NCI-H2196 treated with DMSO at 0.1 percent for 48 hours (cell line): Measurements from ENCODE around the gene HGFAC.

Source experiments
- DNase-seq: peaks from one replicate; lab custom pipeline; 2025; ENCODE audit not compliant: unreplicated experiment; lab: John Stamatoyannopoulos, UW

The HGFAC gene

DNA sequence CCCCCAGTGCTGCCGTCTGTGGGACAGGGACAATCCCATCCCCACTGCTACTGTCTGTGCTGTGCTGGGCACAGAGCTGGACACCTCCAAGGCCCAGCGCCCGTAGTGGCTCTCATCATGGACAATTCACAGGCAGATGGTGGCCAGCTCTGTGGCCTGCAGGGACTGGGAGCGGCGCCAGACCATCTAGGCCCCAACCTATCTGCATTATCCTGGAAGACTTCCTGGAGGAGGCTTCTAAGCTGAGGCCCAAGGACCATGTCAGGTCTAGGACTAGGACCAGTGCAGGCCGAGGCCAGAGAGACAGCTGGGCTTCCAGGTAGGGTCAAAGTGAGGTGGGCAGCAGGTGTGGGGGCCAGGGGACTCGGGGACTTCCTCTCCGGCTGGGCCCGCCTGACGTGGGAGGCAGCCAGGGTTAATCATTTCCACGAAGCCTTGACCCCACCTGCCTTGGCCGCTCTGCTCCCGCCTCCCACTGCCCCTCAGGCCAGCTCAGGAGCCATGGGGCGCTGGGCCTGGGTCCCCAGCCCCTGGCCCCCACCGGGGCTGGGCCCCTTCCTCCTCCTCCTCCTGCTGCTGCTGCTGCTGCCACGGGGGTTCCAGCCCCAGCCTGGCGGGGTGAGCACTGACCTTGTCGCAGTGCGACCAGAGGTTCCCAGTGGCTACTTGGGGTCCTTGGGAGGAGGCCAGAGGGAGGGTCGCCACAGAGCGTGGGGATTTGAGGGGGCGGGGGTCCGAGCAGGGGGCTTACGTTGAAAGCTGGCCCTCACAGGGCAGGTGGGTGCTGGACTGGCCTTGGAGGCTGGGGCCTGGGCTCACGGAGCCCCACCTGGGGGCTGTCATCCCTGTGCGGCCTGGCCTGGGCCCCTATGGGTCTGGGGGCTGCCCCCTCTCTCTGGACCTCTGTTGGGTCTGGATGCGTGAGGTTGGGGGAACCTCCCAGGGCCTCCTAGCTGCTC, at the start of gene HGFAC:
Gene HGFAC, plus strand, starts transcription at position 468 of the 959 bp plus-strand sequence. Its CDS starts 34 bp downstream, at position 502.
- DNase-seq: no peak

DNA sequence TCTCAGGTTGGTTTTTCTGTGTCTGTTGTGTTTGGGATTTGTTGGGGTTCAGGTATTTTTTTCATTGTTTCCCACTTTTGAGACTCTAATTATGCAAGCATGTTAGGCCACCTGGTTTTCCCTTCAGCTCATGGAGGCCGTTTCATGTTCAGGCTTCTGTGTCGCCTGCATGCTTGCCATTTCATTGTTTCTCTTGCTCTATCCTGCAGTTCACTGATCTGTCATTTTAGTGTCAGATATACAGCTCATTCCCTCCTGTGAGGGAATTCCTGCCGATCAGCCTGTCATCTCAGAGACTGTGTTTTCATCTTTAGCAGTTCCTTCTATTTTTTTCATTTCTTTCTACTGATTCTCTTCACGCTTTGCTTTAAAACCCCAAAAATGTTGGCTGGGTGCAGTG, 49.4 kb upstream of the HGFAC start:
- no peak for DNase-seq

DNA sequence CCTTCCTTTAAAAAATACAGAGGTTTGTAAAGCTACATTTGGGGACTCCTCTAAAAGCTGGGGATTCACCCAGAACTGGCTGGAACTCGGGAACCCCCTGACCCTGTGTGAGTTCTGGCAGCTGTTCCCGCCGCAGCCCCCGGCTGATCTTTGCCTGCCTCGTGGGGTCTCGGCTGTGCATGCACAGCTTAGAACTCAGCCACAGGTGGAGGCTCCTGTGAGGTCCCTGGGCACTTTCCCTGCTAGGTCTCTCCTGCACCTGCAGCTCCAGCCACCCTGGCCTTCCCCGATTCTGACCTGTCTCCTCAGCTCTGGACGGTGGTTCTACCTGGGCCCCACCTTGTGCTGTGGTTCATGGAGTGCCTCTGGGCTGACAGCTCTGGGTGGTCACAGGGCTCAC, 48.6 kb upstream of the HGFAC start:
- DNase-seq: no peak

DNA sequence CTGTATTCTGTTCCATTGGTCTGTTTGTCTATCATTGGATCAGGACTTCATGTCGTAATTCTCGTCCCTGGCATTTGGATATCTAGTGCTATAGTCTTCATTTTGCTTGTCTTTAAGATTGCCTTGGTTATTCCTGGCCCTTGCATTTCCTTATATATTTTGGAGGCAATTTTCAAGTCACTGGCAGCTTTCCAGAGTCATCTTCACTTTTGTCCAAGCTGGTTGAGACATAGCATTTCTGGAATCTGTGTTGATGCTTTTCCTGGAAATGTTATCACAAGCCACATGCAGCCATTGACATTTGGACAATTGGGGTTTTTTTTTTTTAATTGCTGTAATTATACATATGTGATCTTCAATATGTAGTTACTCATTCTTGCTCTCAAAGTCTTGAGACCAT, 45.2 kb upstream of the HGFAC start:
- no peak for DNase-seq

DNA sequence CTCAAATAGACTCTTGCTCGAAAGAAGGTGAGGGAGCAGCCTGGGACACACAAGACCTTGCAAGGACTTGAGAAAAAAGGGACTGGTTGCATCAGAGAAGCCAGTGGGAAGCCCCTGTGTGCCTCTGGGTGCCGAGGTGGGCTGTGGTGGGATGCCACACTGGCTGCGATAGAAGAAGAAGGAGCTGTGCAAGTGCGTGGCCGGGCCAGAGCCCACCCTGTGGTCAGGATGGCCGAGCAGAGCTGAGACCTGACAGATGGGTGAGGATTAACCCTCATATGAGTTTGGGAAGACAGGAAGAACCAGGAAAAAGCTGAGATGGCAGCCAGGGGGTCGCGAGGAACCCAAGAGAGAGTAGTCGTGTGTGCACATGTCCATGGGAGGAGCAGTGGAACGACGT, 44.6 kb upstream of the HGFAC start:
- DNase-seq: no peak

DNA sequence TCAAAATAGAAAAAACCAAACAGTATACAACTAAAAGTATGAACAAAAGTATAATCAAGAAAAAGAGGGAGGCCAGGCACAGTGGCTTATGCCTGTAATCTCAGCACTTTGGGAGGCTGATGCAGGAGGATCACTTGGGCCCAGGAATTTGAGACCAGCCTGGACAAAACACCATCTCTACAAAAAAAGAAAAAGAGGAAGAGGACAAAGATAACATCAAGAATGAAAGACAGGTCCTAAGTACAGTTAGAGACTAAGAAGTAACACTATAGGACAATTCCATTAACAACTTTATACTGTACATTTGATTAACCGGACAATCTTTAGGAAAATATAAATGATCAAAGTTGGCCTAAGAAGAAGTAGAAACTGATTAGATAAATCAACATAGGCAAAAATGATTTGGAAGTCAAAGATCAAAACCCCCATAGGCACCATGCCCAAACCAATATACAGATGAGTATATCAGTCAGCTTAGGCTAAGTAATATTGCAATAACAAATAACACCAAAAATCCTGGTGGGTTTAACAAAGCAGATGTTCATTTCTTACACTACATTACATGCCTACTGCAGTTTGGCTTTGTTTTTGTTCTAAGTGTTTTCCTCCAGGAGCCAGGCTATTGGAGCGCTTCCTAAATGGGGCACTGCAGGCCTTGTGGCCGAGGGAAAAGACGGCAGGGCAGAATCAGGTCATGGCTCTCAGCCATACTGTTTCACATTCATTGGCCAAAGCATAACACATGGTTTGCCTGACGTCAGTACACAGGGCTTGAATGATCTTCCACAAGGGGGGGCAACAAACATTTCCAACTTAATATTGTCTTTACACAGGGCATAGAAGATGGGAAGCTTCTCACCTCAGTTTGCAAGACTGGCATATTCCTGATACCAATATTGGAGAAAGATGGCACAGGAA, 42.2 kb upstream of the HGFAC start:
- no peak for DNase-seq

DNA sequence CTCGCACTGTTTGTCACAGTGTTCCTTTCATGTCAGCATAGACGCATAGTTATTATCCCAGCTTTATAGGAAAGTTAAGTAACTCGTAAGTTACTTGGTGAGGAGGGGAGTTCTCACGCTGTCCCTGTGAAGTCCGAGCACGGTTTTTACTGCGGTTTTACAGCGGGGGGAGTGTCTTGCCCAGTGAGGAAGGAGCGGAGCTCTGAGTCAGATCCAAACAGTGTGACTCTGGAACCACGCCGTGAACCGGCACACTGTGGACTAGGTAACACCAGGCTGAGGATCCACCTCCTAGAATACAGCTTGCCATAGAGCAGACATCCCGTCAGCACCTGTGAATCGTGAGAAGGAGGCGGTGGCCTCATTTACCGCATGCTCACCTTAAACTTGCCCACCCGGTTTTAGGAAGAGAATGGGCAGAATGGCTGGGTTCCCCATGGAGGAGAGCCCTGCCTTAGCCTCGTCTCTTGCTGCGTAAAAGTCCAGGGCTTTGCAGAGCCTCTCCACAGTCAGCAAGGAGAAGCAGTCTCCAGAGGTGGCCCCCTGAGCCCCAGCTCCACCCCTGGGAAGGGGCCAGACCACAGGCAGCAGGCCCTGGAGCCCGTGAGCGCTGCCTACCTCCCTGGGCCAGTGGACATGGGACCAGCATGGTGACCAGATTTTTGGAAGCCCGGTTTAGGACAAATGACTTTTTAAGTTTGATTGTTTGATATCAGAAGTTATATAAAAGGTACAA, 40.2 kb upstream of the HGFAC start:
- no peak for DNase-seq

DNA sequence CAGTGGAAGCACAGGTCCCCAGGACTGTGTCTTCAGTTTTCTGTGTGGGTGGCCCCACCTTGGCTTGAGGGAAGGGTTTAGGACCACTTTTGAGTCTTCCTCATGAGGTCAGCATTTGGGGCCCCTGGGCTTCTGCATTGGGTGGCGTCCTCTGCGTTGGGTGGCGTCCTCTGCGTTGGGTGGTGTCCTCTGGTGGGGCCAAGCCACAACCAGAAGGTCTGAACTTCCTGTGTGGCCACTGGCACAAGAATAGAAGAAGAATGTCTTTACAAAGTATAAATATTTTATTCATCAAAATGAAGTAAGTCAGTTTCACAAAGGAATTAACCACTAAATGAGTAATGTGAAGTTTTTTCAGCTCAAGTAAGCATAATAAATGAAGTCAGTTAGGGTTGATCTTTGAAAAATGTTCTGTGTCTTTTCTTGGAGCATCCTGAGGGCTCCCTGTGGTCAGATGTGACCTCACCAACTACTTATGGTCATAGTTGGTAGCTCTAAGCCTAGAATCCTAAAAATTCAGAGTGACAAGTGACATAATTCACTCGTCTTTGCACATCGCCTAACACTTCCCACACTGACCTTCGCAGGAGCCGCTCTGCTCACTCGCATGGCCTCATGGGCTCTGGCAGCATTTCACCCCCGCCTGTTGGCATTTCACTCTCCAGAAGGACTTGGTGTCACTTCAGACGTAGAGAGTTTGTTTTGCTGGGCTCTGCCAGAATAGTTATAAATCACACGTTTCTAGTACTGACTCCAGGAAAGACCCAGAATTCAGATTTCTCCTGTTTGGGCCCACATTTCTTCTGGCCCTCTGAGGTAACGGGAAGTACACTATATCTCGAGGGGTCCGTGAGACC, 39.0 kb upstream of the HGFAC start:
- DNase-seq: no peak

DNA sequence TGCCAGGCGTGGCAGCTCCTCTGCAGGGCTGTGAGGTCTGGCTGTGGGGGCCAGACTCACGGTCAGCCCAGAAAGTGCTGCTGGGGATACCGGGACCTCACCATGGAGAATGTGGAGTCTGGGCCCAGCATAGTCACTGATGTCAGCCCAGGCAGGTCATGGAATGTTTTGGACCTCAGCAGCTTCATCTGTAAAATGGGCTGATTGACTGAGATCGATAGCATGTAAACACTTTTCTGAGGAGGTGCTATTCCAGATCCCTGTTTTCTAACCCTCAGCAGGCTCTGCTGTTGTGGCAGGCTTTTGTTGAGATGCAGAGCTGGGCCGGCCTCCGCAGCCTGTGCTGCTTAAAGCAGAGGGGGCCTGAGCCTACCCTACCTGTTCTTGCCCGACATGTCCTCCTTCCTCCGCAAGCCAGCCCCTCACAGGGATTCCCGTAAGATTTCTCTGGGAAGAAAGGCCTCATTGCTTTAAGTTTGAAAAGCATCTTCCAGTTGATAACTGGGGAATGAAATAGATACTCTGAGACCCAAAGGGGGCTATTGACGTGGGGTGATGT, 38.3 kb upstream of the HGFAC start:
- no peak for DNase-seq

DNA sequence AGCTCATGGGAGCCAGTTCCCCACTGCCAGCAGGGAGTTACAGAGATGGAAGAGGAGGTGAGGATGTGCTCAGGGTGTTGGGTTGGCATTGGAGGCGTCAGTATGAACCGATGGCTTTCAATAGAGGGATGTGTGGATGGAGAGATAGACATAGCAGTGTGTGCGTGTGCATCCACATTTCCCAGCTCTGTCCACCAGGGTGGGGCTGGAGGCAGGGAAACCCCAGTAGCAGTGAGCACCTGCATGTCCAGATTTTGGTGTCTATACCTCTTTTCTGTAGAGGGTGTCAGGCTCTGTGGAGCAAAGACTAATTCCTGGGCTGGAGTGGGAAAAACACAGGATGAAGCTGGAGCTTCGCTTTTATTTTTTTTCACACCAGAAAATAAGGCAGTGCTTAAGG, 37.2 kb upstream of the HGFAC start:
- DNase-seq: no peak

DNA sequence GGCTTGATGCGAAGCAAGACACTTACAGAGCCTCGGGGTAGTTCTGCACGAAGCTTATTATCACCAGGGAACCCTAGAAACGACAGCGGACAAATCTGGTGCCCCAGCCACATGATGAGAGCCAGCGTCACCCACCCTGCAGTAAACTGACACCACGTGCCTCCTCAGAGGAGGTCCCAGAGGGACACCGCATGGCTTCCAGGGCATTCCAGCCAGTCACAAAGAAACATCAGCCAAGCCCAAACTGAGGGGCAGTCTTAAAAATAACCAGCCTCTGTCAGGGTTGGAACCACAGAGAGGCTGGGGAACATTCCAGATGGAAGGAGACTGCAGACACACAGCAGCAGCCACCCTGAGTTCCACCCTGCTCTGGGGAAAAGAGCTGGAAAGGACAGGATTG, 36.6 kb upstream of the HGFAC start:
- DNase-seq: no peak

DNA sequence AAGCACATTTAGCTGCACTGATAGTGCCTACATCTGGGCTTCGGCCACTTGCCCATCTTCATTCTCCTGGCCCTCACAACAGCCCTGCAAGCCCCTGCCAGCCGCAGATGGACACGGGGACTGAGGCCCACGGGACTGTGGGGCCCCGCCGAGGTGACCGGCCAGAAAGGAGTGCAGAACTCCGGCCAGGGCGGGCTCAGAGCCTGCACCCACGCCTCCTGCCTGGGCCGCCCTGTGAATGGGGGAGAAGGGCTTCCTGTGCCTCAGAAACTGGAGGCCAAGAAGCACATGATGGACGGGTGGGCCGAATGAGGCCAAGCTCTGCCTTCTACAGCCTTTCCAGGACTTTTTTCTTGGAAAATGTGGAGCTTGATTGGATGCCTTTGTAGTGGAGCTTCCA, 35.7 kb upstream of the HGFAC start:
- DNase-seq: no peak

DNA sequence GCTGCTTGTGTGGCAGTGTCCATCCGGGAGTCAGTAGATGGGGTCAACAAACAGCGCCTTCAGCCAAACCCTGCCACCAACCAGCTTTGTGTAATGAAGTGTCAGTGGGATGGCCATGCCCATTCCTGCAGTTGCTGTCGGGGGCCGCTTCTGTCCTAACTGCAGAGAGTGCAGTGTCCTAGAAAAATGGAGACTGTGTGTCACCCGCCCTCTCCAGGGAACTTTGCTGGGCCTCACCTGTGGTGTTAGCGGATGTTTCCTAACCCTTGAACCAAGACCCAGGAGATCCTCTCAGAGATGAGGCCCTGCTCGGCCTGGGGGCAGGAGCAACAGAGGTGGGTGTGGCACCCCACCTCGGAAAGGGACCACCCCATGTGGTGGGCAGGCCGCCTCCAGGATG, 35.3 kb upstream of the HGFAC start:
- DNase-seq: no peak

DNA sequence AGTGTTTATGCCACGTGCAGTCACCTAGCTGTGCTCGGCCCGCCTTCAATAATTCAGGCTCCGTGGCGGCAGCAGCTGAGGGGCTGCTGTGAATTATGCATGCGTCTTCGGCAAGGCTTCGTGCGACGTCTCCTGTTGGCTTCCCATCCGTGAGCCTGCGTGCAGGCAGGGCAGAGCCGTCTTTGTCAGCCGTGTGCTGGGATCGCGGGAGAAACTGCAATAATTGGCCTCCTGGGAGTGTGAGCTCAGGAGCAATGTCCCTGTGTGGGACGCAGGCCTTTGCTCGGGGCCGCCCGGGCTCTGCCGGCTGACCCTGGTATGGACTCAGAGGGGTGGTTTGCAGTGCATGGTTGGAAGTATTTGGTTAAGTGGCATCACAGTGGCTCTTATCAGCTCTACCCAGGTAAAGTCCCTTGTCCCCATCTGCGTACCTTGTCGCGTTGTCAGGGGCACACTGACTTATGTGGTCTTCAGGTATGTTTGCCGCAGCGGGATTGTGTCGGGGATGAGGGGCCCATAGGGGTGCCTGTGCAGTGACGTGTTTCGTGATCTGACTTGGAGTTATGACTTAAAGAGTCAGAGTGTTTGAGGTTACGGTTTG, 34.5 kb upstream of the HGFAC start:
- DNase-seq: no peak

DNA sequence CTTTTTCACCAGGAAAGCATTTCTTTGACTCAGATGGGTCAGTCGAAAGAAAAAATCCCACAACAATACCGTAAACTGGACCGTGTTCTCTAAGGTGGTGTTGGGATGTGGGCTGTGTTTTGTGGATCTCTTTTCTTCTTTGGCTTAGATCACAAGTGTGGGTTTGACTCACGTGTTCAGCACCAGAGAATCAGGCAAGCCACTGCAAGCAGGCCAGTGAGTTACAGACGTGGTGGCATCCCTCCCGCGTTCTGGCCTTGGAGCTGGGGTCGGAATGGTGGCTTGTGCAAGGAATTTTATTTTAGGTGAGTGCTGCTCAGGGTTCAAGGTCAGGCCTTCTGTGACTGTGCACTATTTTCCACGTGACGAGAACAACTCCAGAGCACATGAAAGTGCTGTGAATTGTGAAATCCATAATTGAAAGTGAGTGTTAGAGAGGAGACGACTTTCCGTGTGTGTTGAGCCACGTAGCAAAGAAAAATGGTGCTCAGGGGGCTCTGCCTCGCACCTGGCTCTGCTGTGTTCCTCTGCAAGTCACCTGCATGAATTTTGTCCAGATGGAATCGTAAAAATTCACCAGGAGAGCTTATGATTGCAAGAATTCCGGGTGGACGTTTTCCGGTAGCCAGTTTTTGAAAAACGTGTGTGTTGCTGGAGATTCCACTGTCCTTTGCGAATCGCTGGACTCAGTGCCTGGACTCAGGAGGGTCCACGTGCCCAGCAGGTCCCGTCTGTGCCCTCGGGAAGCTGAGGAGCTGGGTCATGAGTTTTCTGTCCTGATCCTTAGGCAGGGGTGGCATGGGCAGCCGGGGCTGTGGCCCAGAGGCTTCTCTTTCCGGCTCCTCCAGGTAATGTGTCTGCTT, 33.6 kb upstream of the HGFAC start:
- DNase-seq: no peak

DNA sequence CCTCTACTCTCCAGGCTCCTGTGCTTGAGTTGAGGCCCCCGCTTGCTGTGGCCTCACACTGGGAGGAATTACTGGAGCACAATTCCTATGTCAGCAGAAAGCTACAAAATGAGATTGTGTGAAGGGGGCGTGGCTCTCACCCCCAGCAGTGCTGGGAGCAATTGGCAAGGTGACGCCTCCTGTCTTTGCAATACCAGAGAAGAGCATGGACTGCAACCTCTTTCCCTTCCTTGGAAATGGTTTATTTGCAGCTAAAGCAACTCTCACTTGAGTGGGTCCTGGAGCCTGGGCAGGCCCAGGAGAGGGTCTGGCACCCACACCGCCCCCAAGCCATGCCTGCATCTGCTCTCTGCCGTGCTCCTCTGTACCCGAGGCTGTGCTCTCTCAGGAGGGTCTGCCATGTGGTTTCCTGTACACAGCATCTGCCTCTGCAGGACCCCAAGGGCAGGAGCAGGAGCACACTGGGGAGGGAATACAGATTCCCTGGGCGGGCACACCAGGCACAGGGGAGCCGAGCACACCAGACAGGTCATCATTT, 32.9 kb upstream of the HGFAC start:
- no peak for DNase-seq

DNA sequence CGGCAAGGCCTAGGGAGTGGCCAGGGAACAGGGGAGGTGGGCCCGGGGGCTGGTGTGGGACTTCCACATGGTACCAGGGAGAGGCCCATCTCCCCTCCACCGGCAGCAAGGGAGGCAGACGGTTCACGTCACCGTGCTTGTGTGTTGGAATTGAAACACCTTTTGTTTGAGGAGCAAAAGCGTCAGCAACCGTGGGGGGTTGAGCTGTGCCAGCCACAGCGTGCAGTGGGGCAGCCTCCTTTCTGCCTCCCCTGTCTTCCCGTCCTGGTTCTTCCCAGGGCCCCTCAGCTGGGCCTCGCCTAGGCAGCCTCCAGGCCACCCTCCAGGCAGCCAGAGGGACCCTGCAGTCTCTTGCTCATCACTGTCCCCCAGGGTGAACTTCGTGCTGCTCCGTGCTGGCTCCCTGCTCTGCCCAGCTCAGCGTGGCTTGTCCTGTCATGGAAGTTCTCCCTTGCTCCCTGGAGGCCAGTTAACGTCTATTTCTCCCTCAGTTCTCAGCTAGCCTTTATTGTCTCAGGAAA, 32.1 kb upstream of the HGFAC start:
- DNase-seq: no peak
